HEK293T (cell line): Measurements from ENCODE around the gene CPED1.

Experiments
- BHLHE40 ChIP-seq: fragments of 450-650 bp; IDR thresholded peaks from 2 replicates; pipeline ENCODE4 v1.6.1; 2016; ENCODE audit warnings: mild to moderate bottlenecking, moderate library complexity, borderline replicate concordance
- ELF4 ChIP-seq: fragments of 450-650 bp; IDR thresholded peaks from 2 replicates; pipeline ENCODE4 v1.6.1; 2017; ENCODE audit warnings: antibody characterized with exemption
- FOXA1 ChIP-seq: fragments of 450-650 bp; IDR thresholded peaks from 2 replicates; pipeline ENCODE4 v1.6.1; 2016; ENCODE audit warnings: mild to moderate bottlenecking
- FOXK2 ChIP-seq: fragments of 450-650 bp; IDR thresholded peaks from 2 replicates; pipeline ENCODE4 v1.6.1; 2016; ENCODE audit warnings: mild to moderate bottlenecking
- FOXM1 ChIP-seq: fragments of 450-650 bp; IDR thresholded peaks from 2 replicates; pipeline ENCODE4 v1.6.1; 2017; ENCODE audit warnings: mild to moderate bottlenecking, borderline replicate concordance
- HDGF ChIP-seq: fragments of 450-650 bp; IDR thresholded peaks from 2 replicates; pipeline ENCODE4 v1.6.1; 2017; ENCODE audit warnings: antibody characterized with exemption, borderline replicate concordance
- L3MBTL2 ChIP-seq: fragments of 450-650 bp; conservative IDR thresholded peaks from 2 replicates; pipeline ENCODE4 v1.6.1; 2016; ENCODE audit warnings: mild to moderate bottlenecking
- LEF1 ChIP-seq: fragments of 450-650 bp; IDR thresholded peaks from 2 replicates; pipeline ENCODE4 v1.6.1; 2017; ENCODE audit warnings: mild to moderate bottlenecking, borderline replicate concordance
- NFRKB ChIP-seq: fragments of 450-650 bp; IDR thresholded peaks from 2 replicates; pipeline ENCODE4 v1.6.1; 2016; ENCODE audit warnings: mild to moderate bottlenecking, moderate library complexity
- SP1 ChIP-seq: fragments of 450-650 bp; IDR thresholded peaks from 2 replicates; pipeline ENCODE4 v1.6.1; 2017
- SUZ12 ChIP-seq: fragments of 450-650 bp; IDR thresholded peaks from 2 replicates; pipeline ENCODE4 v1.6.1; 2016; ENCODE audit warnings: mild to moderate bottlenecking
- TARDBP ChIP-seq: fragments of 450-650 bp; IDR thresholded peaks from 2 replicates; pipeline ENCODE4 v1.6.1; 2016
- ZNF384 ChIP-seq: fragments of 450-650 bp; IDR thresholded peaks from 2 replicates; pipeline ENCODE4 v1.6.1; 2016
- TF ChIP-seq, protein P1 (sequence below): fragments of 450-650 bp; IDR thresholded peaks from 2 replicates; pipeline ENCODE4 v1.6.1; 2016

GRCh38 chr7:120991581-120991980 is 3.1 kb downstream of the CPED1 start:
- no peak for TF ChIP-seq ELF4
- no peak for TF ChIP-seq SP1
- TF ChIP-seq FOXM1, result no peak
- TF ChIP-seq, protein P1, sequence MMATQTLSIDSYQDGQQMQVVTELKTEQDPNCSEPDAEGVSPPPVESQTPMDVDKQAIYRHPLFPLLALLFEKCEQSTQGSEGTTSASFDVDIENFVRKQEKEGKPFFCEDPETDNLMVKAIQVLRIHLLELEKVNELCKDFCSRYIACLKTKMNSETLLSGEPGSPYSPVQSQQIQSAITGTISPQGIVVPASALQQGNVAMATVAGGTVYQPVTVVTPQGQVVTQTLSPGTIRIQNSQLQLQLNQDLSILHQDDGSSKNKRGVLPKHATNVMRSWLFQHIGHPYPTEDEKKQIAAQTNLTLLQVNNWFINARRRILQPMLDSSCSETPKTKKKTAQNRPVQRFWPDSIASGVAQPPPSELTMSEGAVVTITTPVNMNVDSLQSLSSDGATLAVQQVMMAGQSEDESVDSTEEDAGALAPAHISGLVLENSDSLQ, result no peak
- no peak for TF ChIP-seq BHLHE40
- no peak for TF ChIP-seq LEF1
- no peak for TF ChIP-seq HDGF
- TF ChIP-seq NFRKB, result no peak
- no peak for TF ChIP-seq FOXA1
- TF ChIP-seq L3MBTL2, result no peak
- no peak for TF ChIP-seq SUZ12
- TF ChIP-seq TARDBP, result no peak
- no peak for TF ChIP-seq ZNF384
- TF ChIP-seq FOXK2, result no peak
